Endothelial cell of umbilical vein (primary cell): Measurements from ENCODE around the gene SGPL1. TPM values are rescaled to one million over a fixed set of nuclear protein-coding genes. Genes with fewer than 3 reads are reported as not detected.

Experiments
- BruUV-seq: library from RNA; stranded (reverse); fragments of 400-500 nt; replicated peaks from 2 replicates; lab custom pipeline; 2021; lab: Mats Ljungman, UMichigan
- CTCF ChIA-PET: fragments of 300-600, 350-600 bp; sonication (Branson Sonifier 250); formaldehyde crosslinking; loops from one replicate; lab custom pipeline; 2021; ENCODE audit warnings: antibody characterized with exemption, inconsistent platforms; lab: Charles Lee
- POLR2A ChIA-PET: fragments of 300-600, 350-600 bp; sonication (Branson Sonifier 250); formaldehyde crosslinking; loops from one replicate; lab custom pipeline; 2021; ENCODE audit warnings: antibody characterized with exemption, inconsistent platforms; lab: Charles Lee
- DNase-seq: peaks from one replicate; pipeline ENCODE4 v3.0.0-alpha.2; 2011; ENCODE audit warnings: low read depth, low spot score
- FAIRE-seq: peaks from 2 replicates; lab custom pipeline; 2011; peaks lifted over from hg19 to GRCh38; lab: Jason Lieb, UNC
- H2AFZ ChIP-seq: 2 replicates; pipeline ENCODE4 v1.6.0; 2012; ENCODE audit warnings: low read depth, low read length, control low read depth, inconsistent platforms
- H3K27ac ChIP-seq: 2 replicates; pipeline ENCODE4 v1.5.1; 2011; ENCODE audit warnings: low read depth, mild to moderate bottlenecking, control low read depth, low read length, moderate library complexity; ENCODE audit not compliant: insufficient read depth
- H3K27me3 ChIP-seq, 2 experiments: 2 replicates each; pipeline versions ENCODE4 v1.6.0 to v1.6.1; 2011; ENCODE audit warnings: low read length in 2 of 2, mixed read lengths in 1 of 2; ENCODE audit not compliant: control insufficient read depth in 2 of 2, insufficient read depth in 2 of 2
- H3K36me3 ChIP-seq, 2 experiments: 2 replicates in 1 of 2; 3 replicates in 1 of 2; pipeline ENCODE4 v1.5.1; 2011; ENCODE audit warnings: low read length in 2 of 2, mild to moderate bottlenecking in 1 of 2, moderate library complexity in 1 of 2; ENCODE audit not compliant: control insufficient read depth in 2 of 2, insufficient read depth in 2 of 2; ENCODE audit errors: extremely low read depth in 1 of 2
- H3K4me1 ChIP-seq: 3 replicates; pipeline ENCODE4 v1.5.1; 2011; ENCODE audit warnings: mild to moderate bottlenecking, low read length; ENCODE audit not compliant: control insufficient read depth, insufficient read depth; ENCODE audit errors: extremely low read depth
- H3K4me2 ChIP-seq: 2 replicates; pipeline ENCODE4 v1.6.1; 2011; ENCODE audit warnings: low read length, control low read depth, mixed read lengths; ENCODE audit not compliant: insufficient read depth
- H3K4me3 ChIP-seq, 3 experiments: fragments of 200-600 bp in 1 of 3; sonication (generic), shearing (Covaris generic) in 1 of 3; replicated peaks in 1 of 3; 2 replicates each; pipeline ENCODE4 v1.5.1; 2011 to 2016; ENCODE audit warnings: control low read depth in 3 of 3, low read length in 3 of 3, mild to moderate bottlenecking in 2 of 3, inconsistent platforms in 1 of 3, low read depth in 1 of 3, moderate library complexity in 1 of 3; ENCODE audit not compliant: insufficient read depth in 1 of 3
- H3K79me2 ChIP-seq: 2 replicates; pipeline ENCODE4 v1.6.0; 2012; ENCODE audit warnings: low read length, inconsistent platforms; ENCODE audit not compliant: control insufficient read depth, insufficient read depth
- H3K9ac ChIP-seq: replicated peaks from 2 replicates; pipeline ENCODE3; 2011; ENCODE audit warnings: low read length, control low read depth; ENCODE audit not compliant: insufficient read depth; ENCODE audit errors: extremely low read depth
- H3K9me1 ChIP-seq: replicated peaks from 3 replicates; pipeline ENCODE4 v1.6.0; 2011; ENCODE audit warnings: mild to moderate bottlenecking, low read length; ENCODE audit not compliant: control insufficient read depth, insufficient read depth; ENCODE audit errors: extremely low read depth
- H3K9me3 ChIP-seq: replicated peaks from 2 replicates; pipeline ENCODE4 v1.5.1; 2012; ENCODE audit warnings: low read length, inconsistent platforms; ENCODE audit not compliant: control insufficient read depth, insufficient read depth
- H4K20me1 ChIP-seq: replicated peaks from 2 replicates; pipeline ENCODE3; 2011; ENCODE audit warnings: mild to moderate bottlenecking, low read length; ENCODE audit not compliant: control insufficient read depth, insufficient read depth; ENCODE audit errors: extremely low read depth
- CTCF ChIP-seq, 2 donors: IDR thresholded peaks; 1 replicate in 1 of 2; 2 replicates in 1 of 2; pipeline ENCODE4 v1.5.1; 2011; ENCODE audit warnings: low read length in 2 of 2, mild to moderate bottlenecking in 2 of 2, moderate library complexity in 2 of 2, control low read depth in 1 of 2, inconsistent platforms in 1 of 2, low read depth in 1 of 2; ENCODE audit not compliant: insufficient read depth in 1 of 2; ENCODE audit errors: extremely low read depth in 1 of 2
- EZH2 ChIP-seq: IDR thresholded peaks from 2 replicates; pipeline ENCODE4 v1.6.1; 2012; ENCODE audit warnings: borderline replicate concordance, low read depth, mild to moderate bottlenecking, moderate library complexity, low read length, inconsistent platforms; ENCODE audit not compliant: severe bottlenecking
- FOS ChIP-seq: IDR thresholded peaks from 2 replicates; pipeline ENCODE4 v1.6.1; 2011; ENCODE audit warnings: mild to moderate bottlenecking, low read length, moderate library complexity, borderline replicate concordance; ENCODE audit not compliant: insufficient read depth
- GATA2 ChIP-seq: IDR thresholded peaks from 2 replicates; pipeline ENCODE4 v1.7.0; 2011; ENCODE audit warnings: low read depth, mild to moderate bottlenecking, moderate library complexity, mixed read lengths, low read length; ENCODE audit not compliant: insufficient read length, insufficient read depth
- JUN ChIP-seq: IDR thresholded peaks from 2 replicates; pipeline ENCODE4 v1.6.1; 2011; ENCODE audit warnings: borderline replicate concordance, low read depth; ENCODE audit not compliant: insufficient read length, insufficient read depth
- MYC ChIP-seq: IDR thresholded peaks from one replicate; pipeline ENCODE4 v1.6.1; 2011; ENCODE audit warnings: mild to moderate bottlenecking, low read depth, low read length
- POLR2A ChIP-seq: IDR thresholded peaks from 2 replicates; pipeline ENCODE4 v1.6.1; 2012; ENCODE audit warnings: low read depth, mild to moderate bottlenecking, control low read depth, low read length
- dilution Hi-C: fragments of 300-500 bp; cut with MboI; formaldehyde crosslinking; loops from one replicate; pipeline ENCODE4 v1.15.0; 2019; ENCODE audit warnings: low sequenced_read_pairs; ENCODE audit not compliant: extremely low pct_ligation_motif_present
- intact Hi-C: fragments of 100-400 bp; cut with micrococcal nuclease; formaldehyde crosslinking; loops from one replicate; pipeline ENCODE4 v1.10.0; 2022
- polyA plus RNA-seq, 4 experiments: library from polyadenylated mRNA; depleted of rRNA in 3 of 4; stranded (reverse) in 3 of 4; unstranded in 1 of 4; fragments of >200 nt; gene quantifications; 2 replicates each; pipeline versions ENCODE4 v1.2.1 to v1.2.3, GENCODE V29; 2011 to 2012; ENCODE audit warnings: missing spikeins in 1 of 4
- total RNA-seq: library from RNA; stranded (reverse); gene quantifications from 2 replicates; pipeline ENCODE4 v1.2.3, GENCODE V29; 2021
- TF ChIP-seq, protein P1 (sequence below): IDR thresholded peaks from 2 replicates; pipeline ENCODE4 v1.6.1; 2011; ENCODE audit not compliant: insufficient read depth, insufficient read length

SGPL1 gene
- total and polyA plus RNA-seq, 2 donors (not counting 3 experiments of a cell fraction or from before 2014, with no cell fraction given) = 11.4 to 25.2 TPM

- no peak overlapping the region for H2AFZ ChIP-seq
- H3K9ac ChIP-seq = no peak overlapping the region
- no peaks in the 10 kb centered on the region for H3K9me1 ChIP-seq
- no peak overlapping the region for H3K4me3 ChIP-seq
- no peaks in the 10 kb centered on the region for H3K79me2 ChIP-seq
- no peak for TF ChIP-seq EZH2
- no peak for TF ChIP-seq MYC
- TF ChIP-seq, protein P1, sequence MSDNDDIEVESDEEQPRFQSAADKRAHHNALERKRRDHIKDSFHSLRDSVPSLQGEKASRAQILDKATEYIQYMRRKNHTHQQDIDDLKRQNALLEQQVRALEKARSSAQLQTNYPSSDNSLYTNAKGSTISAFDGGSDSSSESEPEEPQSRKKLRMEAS = no peak
- TF ChIP-seq JUN = no peak
- no peak for TF ChIP-seq POLR2A
- BruUV-seq = no TSS peak
- H3K36me3 ChIP-seq = no peaks in the 10 kb centered on the region
- peaks cover 2 to 5% of the 10 kb centered on the region in 2 experiments for H3K27me3 ChIP-seq
- FAIRE-seq (no peak), DNase-seq (no peak)
- dilution Hi-C loops (no loop called here), intact Hi-C loops (no loop called here)
- H3K4me2 ChIP-seq = no peak overlapping the region
- ChIA-PET POLR2A (no interaction called here), CTCF (no interaction called here)
- H3K4me1 ChIP-seq = no peaks in the 10 kb centered on the region
- no peaks in the 10 kb centered on the region for H3K9me3 ChIP-seq
- H4K20me1 ChIP-seq = no peaks in the 10 kb centered on the region
- no peak overlapping the region for H3K27ac ChIP-seq
These were observed 90.5 kb downstream of the SGPL1 start for GRCh38 chr10:70906031-70906783.

DNA sequence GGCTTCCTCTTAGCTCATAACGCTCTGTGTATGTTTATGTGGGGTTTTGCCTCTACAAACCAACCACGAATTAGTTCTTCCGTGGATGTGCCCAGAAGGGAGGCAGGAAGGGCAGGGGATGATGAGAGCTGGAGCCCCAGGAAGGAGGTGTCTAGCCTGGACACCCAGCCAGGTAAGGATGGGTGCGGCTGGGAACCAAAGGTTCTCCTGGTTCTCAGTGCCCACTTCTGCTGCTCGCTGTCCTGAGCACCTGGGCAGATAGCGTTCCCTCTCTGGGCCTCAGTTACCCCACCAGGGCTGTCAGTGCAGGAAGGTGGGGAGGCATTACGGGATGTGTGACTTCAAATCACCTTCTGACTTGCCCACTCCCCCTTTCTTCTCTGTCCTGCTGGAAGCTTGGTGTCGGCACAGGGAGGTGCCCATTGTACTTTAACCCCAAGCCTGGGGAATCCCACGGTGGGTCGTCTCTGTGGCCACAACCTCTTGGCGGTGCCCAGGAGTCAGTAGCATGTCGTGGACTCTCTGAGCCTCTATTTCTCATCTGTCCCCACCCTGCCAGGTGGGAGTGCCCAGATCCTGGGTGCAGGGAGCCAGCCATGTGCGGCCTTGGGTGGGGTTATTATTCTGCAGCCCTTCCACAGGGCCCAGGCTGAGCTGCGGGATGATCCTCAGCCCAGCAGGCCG lies 91.3 kb downstream of the SGPL1 start:
- no peak overlapping the region for H3K9ac ChIP-seq
- no peaks in the 10 kb centered on the region for H3K36me3 ChIP-seq
- no peaks in the 10 kb centered on the region for H3K4me1 ChIP-seq
- no peaks in the 10 kb centered on the region for H4K20me1 ChIP-seq
- H3K4me2 ChIP-seq = no peak overlapping the region
- no peak overlapping the region for H2AFZ ChIP-seq
- peaks cover 0 to 3% of the 10 kb centered on the region in 2 experiments for H3K27me3 ChIP-seq
- H3K9me3 ChIP-seq = no peaks in the 10 kb centered on the region
- no peak overlapping the region for H3K4me3 ChIP-seq
- intact Hi-C loops = no loop called here
- DNase-seq = no peak
- FAIRE-seq = no peak
- no peak overlapping the region for H3K27ac ChIP-seq
- no peaks in the 10 kb centered on the region for H3K9me1 ChIP-seq
- CTCF ChIA-PET = no interaction called here
- no TSS peak for BruUV-seq
- TF ChIP-seq GATA2 = no peak
- no peak for TF ChIP-seq EZH2
- TF ChIP-seq FOS = no peak
- TF ChIP-seq JUN = no peak
- no peak for TF ChIP-seq CTCF (IDR thresholded peaks at IDR 0.05; ENCODE audit: extremely low read depth in 1 of 2, insufficient read depth in 1 of 2, low read depth in 1 of 2, low read length in 2 of 2)
- POLR2A ChIA-PET = no interaction called here
- H3K79me2 ChIP-seq = no peaks in the 10 kb centered on the region
- dilution Hi-C loops = no loop called here
